Right atrium auricular region (tissue), 2 donors: Measurements from ENCODE around the gene CCDC85C. TPM values are rescaled to one million over a fixed set of nuclear protein-coding genes. Genes with fewer than 3 reads are reported as not detected.

Experiments
- DNase-seq: peaks from one replicate; pipeline ENCODE4 v3.0.0-alpha.2; 2019; ENCODE audit warnings: low spot score
- H3K27ac ChIP-seq, 2 donors: fragments of 200-600 bp; sonication (generic); 1 replicate in 1 of 2; 2 replicates in 1 of 2; pipeline ENCODE4 v1.5.1; 2016 to 2019
- H3K27me3 ChIP-seq, 2 donors: fragments of 200-600 bp; sonication (generic); one replicate each; pipeline versions ENCODE4 v1.5.1 to v1.6.0; 2017 to 2019
- H3K36me3 ChIP-seq: fragments of 200-600 bp; sonication (generic); one replicate; pipeline ENCODE4 v1.5.1; 2016
- H3K4me1 ChIP-seq, 2 donors: fragments of 200-600 bp; sonication (generic); one replicate each; pipeline versions ENCODE4 v1.5.1 to v1.6.0; 2017 to 2019
- H3K4me3 ChIP-seq, 2 donors: fragments of 200-600 bp; sonication (generic); 1 replicate in 1 of 2; 2 replicates in 1 of 2; pipeline ENCODE4 v1.5.1; 2017 to 2019; ENCODE audit warnings: mild to moderate bottlenecking in 1 of 2, moderate library complexity in 1 of 2
- H3K9me3 ChIP-seq, 2 donors: fragments of 200-600 bp; sonication (generic); one replicate each; pipeline ENCODE4 v1.5.1; 2019
- CTCF ChIP-seq, 2 donors: fragments of 200-600 bp; sonication (generic); IDR thresholded peaks; one replicate each; pipeline ENCODE4 v1.5.1; 2019; ENCODE audit warnings: antibody characterized with exemption in 2 of 2
- total RNA-seq, 2 donors: library from RNA; depleted of rRNA; stranded (reverse); fragments of >200 nt; gene quantifications; one replicate each; pipeline ENCODE4 v1.1.0, GENCODE V29; 2016

CCDC85C gene
- total RNA-seq, 2 donors from 2014 or later = 17.1 to 17.7 TPM

- Histone ChIP-seq H3K27me3 (no peaks in the 10 kb centered on the region), H3K9me3 (no peaks in the 10 kb centered on the region), H3K4me3 (peak within 1 kb of the TSS; percentile 97), H3K36me3 (no peaks in the 10 kb centered on the region), H3K27ac (peak within 1 kb of the TSS; percentile 92 to 95), H3K4me1 (peaks cover 0 to 53% of the 10 kb centered on the region in 2 donors)
- peak; percentile 100 for DNase-seq
- no peak for TF ChIP-seq CTCF (IDR thresholded peaks at IDR 0.05)
Observed at GRCh38 chr14:99480917-99481744, 122.9 kb downstream of the CCDC85C start, which contains the start of gene CCNK. CCNK (plus strand) TSS chr14:99481409; CDS start chr14:99492678, 11,269 bp downstream.

- Histone ChIP-seq H3K9me3 (no peaks in the 10 kb centered on the region), H3K4me1 (peaks cover 0 to 60% of the 10 kb centered on the region in 2 donors), H3K27me3 (no peaks in the 10 kb centered on the region), H3K36me3 (no peaks in the 10 kb centered on the region), H3K27ac (peak within 1 kb of the TSS; percentile 92 to 95), H3K4me3 (peak within 1 kb of the TSS; percentile 97)
- peak; percentile 70 for DNase-seq
- TF ChIP-seq CTCF (IDR thresholded peaks at IDR 0.05) = peak in 1 of 2 donors; percentile 46
Observed at GRCh38 chr14:99479906-99480869, 123.8 kb downstream of the CCDC85C start, which contains the start of gene SETD3. SETD3 (minus strand) TSS chr14:99480859; CDS start chr14:99465805, 15,054 bp downstream.

GRCh38 chr14:99479160-99479905, 124.7 kb downstream of the CCDC85C start:
- H3K36me3 ChIP-seq = no peaks in the 10 kb centered on the region
- no peaks in the 10 kb centered on the region for H3K9me3 ChIP-seq
- no peaks in the 10 kb centered on the region for H3K27me3 ChIP-seq
- no peak for DNase-seq
- H3K4me1 ChIP-seq = peaks cover 0 to 64% of the 10 kb centered on the region in 2 donors
- H3K27ac ChIP-seq = peak overlapping the region; percentile 90 to 95
- peak overlapping the region; percentile 84 to 97 for H3K4me3 ChIP-seq
- TF ChIP-seq CTCF (IDR thresholded peaks at IDR 0.05) = no peak

- H3K9me3 ChIP-seq = no peaks in the 10 kb centered on the region
- H3K36me3 ChIP-seq = no peaks in the 10 kb centered on the region
- H3K4me1 ChIP-seq = peaks cover 0 to 63% of the 10 kb centered on the region in 2 donors
- H3K27me3 ChIP-seq = no peaks in the 10 kb centered on the region
- H3K27ac ChIP-seq = peak overlapping the region in 1 of 2 donors; percentile 90
- H3K4me3 ChIP-seq = no peak overlapping the region
- no peak for DNase-seq
- TF ChIP-seq CTCF (IDR thresholded peaks at IDR 0.05) = no peak
Observed at GRCh38 chr14:99478128-99478527, 125.9 kb downstream of the CCDC85C start.

- H3K4me1 ChIP-seq = peaks cover 0 to 54% of the 10 kb centered on the region in 2 donors
Observed at GRCh38 chr14:99476864-99477263, 127.1 kb downstream of the CCDC85C start.

More at GRCh38 chr14:99476864-99477263, 127.1 kb downstream of the CCDC85C start:
- Histone ChIP-seq H3K27ac (no peak overlapping the region), H3K9me3 (no peaks in the 10 kb centered on the region), H3K36me3 (no peaks in the 10 kb centered on the region), H3K4me3 (no peak overlapping the region), H3K27me3 (no peaks in the 10 kb centered on the region)
- no peak for DNase-seq
- no peak for TF ChIP-seq CTCF (IDR thresholded peaks at IDR 0.05)
